Measurements from ENCODE around the gene C1QTNF2. TPM values are rescaled to one million over a fixed set of nuclear protein-coding genes. Genes with fewer than 3 reads are reported as not detected.
A peak's percentile ranks its signal among the peaks of the same experiment; 100 is the strongest.

The C1QTNF2 gene
- total and polyA plus RNA-seq, 2 of the 13 experiments (the other 11 are each of a cell fraction or from before 2014, with no cell fraction given) = not detected

- TF ChIP-seq PRDM4 (CRISPR knock-in tag; IDR thresholded peaks at IDR 0.05; ENCODE audit: borderline replicate concordance) = no peak
- TF ChIP-seq POLR2AphosphoS5 (IDR thresholded peaks at IDR 0.05; ENCODE audit: low read depth, low read length) = peak; percentile 95
- TF ChIP-seq ZNF576 (CRISPR knock-in tag; IDR thresholded peaks at IDR 0.05) = no peak
- TF ChIP-seq TBX2 (CRISPR knock-in tag; IDR thresholded peaks at IDR 0.05; ENCODE audit: borderline replicate concordance) = peak; percentile 60; the same call in 1 of the 2 replicates
- no peak for TF ChIP-seq AKAP8 (CRISPR knock-in tag; IDR thresholded peaks at IDR 0.05)
- TF ChIP-seq PRDM10 (CRISPR knock-in tag; IDR thresholded peaks at IDR 0.05; ENCODE audit: low read depth) = no peak
- TF ChIP-seq MYPOP (CRISPR knock-in tag; IDR thresholded peaks at IDR 0.05) = peak; percentile 46; the same call in 1 of the 2 replicates
- no peak for TF ChIP-seq FOXM1 (CRISPR knock-in tag; IDR thresholded peaks at IDR 0.05)
- TF ChIP-seq GABPB1 (CRISPR knock-in tag; IDR thresholded peaks at IDR 0.05) = peak; percentile 74
- no peak for TF ChIP-seq SMARCE1 (IDR thresholded peaks at IDR 0.05; ENCODE audit: borderline replicate concordance)
- TF ChIP-seq ZNF256 (CRISPR knock-in tag; conservative IDR thresholded peaks at IDR 0.05) = no peak
- TF ChIP-seq ZFP36L1 (CRISPR knock-in tag; IDR thresholded peaks at IDR 0.05) = peak; percentile 77; the same call in 1 of the 2 replicates
- TF ChIP-seq ZNF33B (CRISPR knock-in tag; IDR thresholded peaks at IDR 0.05) = peak; percentile 84; the same call in 1 of the 2 replicates
- TF ChIP-seq ZNF180 (CRISPR knock-in tag; IDR thresholded peaks at IDR 0.05; ENCODE audit: borderline replicate concordance, low read depth) = no peak
- peak; percentile 60; the same call in 1 of the 2 replicates for TF ChIP-seq GMEB1 (CRISPR knock-in tag; IDR thresholded peaks at IDR 0.05; ENCODE audit: borderline replicate concordance)
- TF ChIP-seq GTF3A (CRISPR knock-in tag; conservative IDR thresholded peaks at IDR 0.05) = no peak
- no peak for TF ChIP-seq ISX (CRISPR knock-in tag; conservative IDR thresholded peaks at IDR 0.05)
- TF ChIP-seq TEF (CRISPR knock-in tag; IDR thresholded peaks at IDR 0.05) = no peak
Observed at GRCh38 chr5:160399402-160400353, 29.3 kb upstream of the C1QTNF2 start, which contains the start of gene FAM200C (continued).
